ENCODE data around the gene DPP10. TPM values are rescaled to one million over a fixed set of nuclear protein-coding genes. Genes with fewer than 3 reads are reported as not detected.

DPP10 gene
- total RNA-seq, 2 donors from 2014 or later = not detected

GRCh38 chr2:115386465-115386864 is 944.0 kb downstream of the DPP10 start:
- no peaks in the 10 kb centered on the region for H3K27me3 ChIP-seq (replicated peaks; ENCODE audit: insufficient read depth)
- no peaks in the 10 kb centered on the region for H3K4me1 ChIP-seq (ENCODE audit: control insufficient read depth in 1 of 2, low read depth in 2 of 2)
- DNase-seq (ENCODE audit: low spot score) = no peak
- no peaks in the 10 kb centered on the region for H3K36me3 ChIP-seq
- no peak overlapping the region for H3K4me3 ChIP-seq
- no peak overlapping the region for H3K27ac ChIP-seq
- H3K9me3 ChIP-seq = no peaks in the 10 kb centered on the region
- ATAC-seq (ENCODE audit: insufficient number of reproducible peaks, low FRiP score, low read depth) = no peak
- TF ChIP-seq CTCF (IDR thresholded peaks at IDR 0.05) = no peak

- Histone ChIP-seq H3K36me3 (no peaks in the 10 kb centered on the region), H3K4me1 (ENCODE audit: control insufficient read depth in 1 of 2, low read depth in 2 of 2) (no peaks in the 10 kb centered on the region), H3K9me3 (no peaks in the 10 kb centered on the region), H3K27me3 (replicated peaks; ENCODE audit: insufficient read depth) (no peaks in the 10 kb centered on the region), H3K27ac (no peak overlapping the region), H3K4me3 (no peak overlapping the region)
- no peak for TF ChIP-seq CTCF (IDR thresholded peaks at IDR 0.05)
- ATAC-seq (ENCODE audit: insufficient number of reproducible peaks, low FRiP score, low read depth) = no peak
- no peak for DNase-seq (ENCODE audit: low spot score)
Observed at GRCh38 chr2:115389024-115389423, 946.6 kb downstream of the DPP10 start.

GRCh38 chr2:115389898-115390565 is 947.6 kb downstream of the DPP10 start:
- TF ChIP-seq CTCF (IDR thresholded peaks at IDR 0.05) = no peak
- no peak for ATAC-seq (ENCODE audit: insufficient number of reproducible peaks, low FRiP score, low read depth)

GRCh38 chr2:115396579-115396978 is 954.1 kb downstream of the DPP10 start:
- no peak for ATAC-seq (ENCODE audit: insufficient number of reproducible peaks, low FRiP score, low read depth)
- no peak for DNase-seq (ENCODE audit: low spot score)
- no peaks in the 10 kb centered on the region for H3K27me3 ChIP-seq (replicated peaks; ENCODE audit: insufficient read depth)
- no peak for TF ChIP-seq CTCF (IDR thresholded peaks at IDR 0.05)
- no peaks in the 10 kb centered on the region for H3K36me3 ChIP-seq
- no peak overlapping the region for H3K4me3 ChIP-seq
- no peaks in the 10 kb centered on the region for H3K4me1 ChIP-seq (ENCODE audit: control insufficient read depth in 1 of 2, low read depth in 2 of 2)
- no peaks in the 10 kb centered on the region for H3K9me3 ChIP-seq
- H3K27ac ChIP-seq = no peak overlapping the region

More at GRCh38 chr2:115389898-115390565, 947.6 kb downstream of the DPP10 start:
- Histone ChIP-seq H3K27ac (no peak overlapping the region), H3K27me3 (replicated peaks; ENCODE audit: insufficient read depth) (no peaks in the 10 kb centered on the region), H3K4me1 (ENCODE audit: control insufficient read depth in 1 of 2, low read depth in 2 of 2) (no peaks in the 10 kb centered on the region), H3K36me3 (no peaks in the 10 kb centered on the region), H3K9me3 (no peaks in the 10 kb centered on the region), H3K4me3 (no peak overlapping the region)
- no peak for DNase-seq (ENCODE audit: low spot score)

- Histone ChIP-seq H3K36me3 (no peaks in the 10 kb centered on the region), H3K27ac (no peak overlapping the region), H3K4me3 (no peak overlapping the region), H3K4me1 (ENCODE audit: control insufficient read depth in 1 of 2, low read depth in 2 of 2) (no peaks in the 10 kb centered on the region), H3K27me3 (replicated peaks; ENCODE audit: insufficient read depth) (no peaks in the 10 kb centered on the region), H3K9me3 (no peaks in the 10 kb centered on the region)
- DNase-seq (ENCODE audit: low spot score) = no peak
- no peak for ATAC-seq (ENCODE audit: insufficient number of reproducible peaks, low FRiP score, low read depth)
- no peak for TF ChIP-seq CTCF (IDR thresholded peaks at IDR 0.05)
Observed at GRCh38 chr2:115400940-115401339, 958.5 kb downstream of the DPP10 start.
